ENCODE data around the gene C19orf67. TPM values are rescaled to one million over a fixed set of nuclear protein-coding genes. Genes with fewer than 3 reads are reported as not detected.

C19orf67 gene
- total RNA-seq, 1 experiment from 2014 or later, result not detected

DNA sequence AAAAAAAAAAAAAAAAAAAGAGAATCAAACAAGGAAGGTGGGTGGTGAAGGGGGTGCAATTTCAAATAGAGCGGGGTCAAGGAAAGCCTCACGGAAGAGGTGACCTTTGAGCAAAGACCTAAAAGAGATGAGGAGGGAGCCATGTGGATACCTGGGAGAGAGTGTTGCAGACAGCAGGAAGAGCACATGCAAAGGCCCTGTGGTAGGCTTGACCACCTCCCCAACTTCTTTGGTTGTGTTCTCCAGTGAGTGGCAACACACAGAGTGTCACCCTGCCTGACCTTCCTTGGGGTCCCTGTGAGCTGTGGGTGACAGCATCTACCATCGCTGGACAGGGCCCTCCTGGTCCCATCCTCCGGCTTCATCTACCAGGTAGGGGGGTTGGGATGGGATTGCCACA, 35.1 kb downstream of the C19orf67 start:
- ChIA-PET RAD21 (ENCODE audit: low non-redundant PET in 1 of 2, low total read pairs in 2 of 2, uncharacterized antibody in 2 of 2, unreplicated experiment in 2 of 2) (no interaction called here), POLR2A (no interaction called here), CTCF (no interaction called here)
- no peaks in the 10 kb centered on the region for H3K79me2 ChIP-seq (ENCODE audit: insufficient read depth, low read length)
- BruUV-seq (replicated peaks), result no TSS peak
- no peaks in the 10 kb centered on the region for H3K9me2 ChIP-seq (ENCODE audit: insufficient read depth)
- H2AFZ ChIP-seq (ENCODE audit: low read depth, low read length, poor library complexity, severe bottlenecking), result no peak overlapping the region
- H3K4me2 ChIP-seq (ENCODE audit: low read length), result no peak overlapping the region
- TF ChIP-seq, protein P1, sequence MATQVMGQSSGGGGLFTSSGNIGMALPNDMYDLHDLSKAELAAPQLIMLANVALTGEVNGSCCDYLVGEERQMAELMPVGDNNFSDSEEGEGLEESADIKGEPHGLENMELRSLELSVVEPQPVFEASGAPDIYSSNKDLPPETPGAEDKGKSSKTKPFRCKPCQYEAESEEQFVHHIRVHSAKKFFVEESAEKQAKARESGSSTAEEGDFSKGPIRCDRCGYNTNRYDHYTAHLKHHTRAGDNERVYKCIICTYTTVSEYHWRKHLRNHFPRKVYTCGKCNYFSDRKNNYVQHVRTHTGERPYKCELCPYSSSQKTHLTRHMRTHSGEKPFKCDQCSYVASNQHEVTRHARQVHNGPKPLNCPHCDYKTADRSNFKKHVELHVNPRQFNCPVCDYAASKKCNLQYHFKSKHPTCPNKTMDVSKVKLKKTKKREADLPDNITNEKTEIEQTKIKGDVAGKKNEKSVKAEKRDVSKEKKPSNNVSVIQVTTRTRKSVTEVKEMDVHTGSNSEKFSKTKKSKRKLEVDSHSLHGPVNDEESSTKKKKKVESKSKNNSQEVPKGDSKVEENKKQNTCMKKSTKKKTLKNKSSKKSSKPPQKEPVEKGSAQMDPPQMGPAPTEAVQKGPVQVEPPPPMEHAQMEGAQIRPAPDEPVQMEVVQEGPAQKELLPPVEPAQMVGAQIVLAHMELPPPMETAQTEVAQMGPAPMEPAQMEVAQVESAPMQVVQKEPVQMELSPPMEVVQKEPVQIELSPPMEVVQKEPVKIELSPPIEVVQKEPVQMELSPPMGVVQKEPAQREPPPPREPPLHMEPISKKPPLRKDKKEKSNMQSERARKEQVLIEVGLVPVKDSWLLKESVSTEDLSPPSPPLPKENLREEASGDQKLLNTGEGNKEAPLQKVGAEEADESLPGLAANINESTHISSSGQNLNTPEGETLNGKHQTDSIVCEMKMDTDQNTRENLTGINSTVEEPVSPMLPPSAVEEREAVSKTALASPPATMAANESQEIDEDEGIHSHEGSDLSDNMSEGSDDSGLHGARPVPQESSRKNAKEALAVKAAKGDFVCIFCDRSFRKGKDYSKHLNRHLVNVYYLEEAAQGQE (IDR thresholded peaks at IDR 0.05; ENCODE audit: low read depth), result no peak
- TF ChIP-seq, protein P2, sequence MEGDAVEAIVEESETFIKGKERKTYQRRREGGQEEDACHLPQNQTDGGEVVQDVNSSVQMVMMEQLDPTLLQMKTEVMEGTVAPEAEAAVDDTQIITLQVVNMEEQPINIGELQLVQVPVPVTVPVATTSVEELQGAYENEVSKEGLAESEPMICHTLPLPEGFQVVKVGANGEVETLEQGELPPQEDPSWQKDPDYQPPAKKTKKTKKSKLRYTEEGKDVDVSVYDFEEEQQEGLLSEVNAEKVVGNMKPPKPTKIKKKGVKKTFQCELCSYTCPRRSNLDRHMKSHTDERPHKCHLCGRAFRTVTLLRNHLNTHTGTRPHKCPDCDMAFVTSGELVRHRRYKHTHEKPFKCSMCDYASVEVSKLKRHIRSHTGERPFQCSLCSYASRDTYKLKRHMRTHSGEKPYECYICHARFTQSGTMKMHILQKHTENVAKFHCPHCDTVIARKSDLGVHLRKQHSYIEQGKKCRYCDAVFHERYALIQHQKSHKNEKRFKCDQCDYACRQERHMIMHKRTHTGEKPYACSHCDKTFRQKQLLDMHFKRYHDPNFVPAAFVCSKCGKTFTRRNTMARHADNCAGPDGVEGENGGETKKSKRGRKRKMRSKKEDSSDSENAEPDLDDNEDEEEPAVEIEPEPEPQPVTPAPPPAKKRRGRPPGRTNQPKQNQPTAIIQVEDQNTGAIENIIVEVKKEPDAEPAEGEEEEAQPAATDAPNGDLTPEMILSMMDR (IDR thresholded peaks at IDR 0.05 in 2 of 3, conservative IDR thresholded peaks at IDR 0.05 in 1 of 3; ENCODE audit: borderline replicate concordance in 1 of 3, insufficient read depth in 1 of 3, low read depth in 2 of 3, low read length in 2 of 3), result no peak
- TF ChIP-seq YY1 (IDR thresholded peaks at IDR 0.05; ENCODE audit: extremely low read depth, insufficient replicate concordance, low read depth, low read length), result no peak
- TF ChIP-seq SP1 (IDR thresholded peaks at IDR 0.05; ENCODE audit: low read depth), result no peak
- TF ChIP-seq ELF1 (IDR thresholded peaks at IDR 0.05; ENCODE audit: borderline replicate concordance, low read depth), result no peak
- TF ChIP-seq, protein P3, sequence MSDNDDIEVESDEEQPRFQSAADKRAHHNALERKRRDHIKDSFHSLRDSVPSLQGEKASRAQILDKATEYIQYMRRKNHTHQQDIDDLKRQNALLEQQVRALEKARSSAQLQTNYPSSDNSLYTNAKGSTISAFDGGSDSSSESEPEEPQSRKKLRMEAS (IDR thresholded peaks at IDR 0.05), result no peak
- TF ChIP-seq EZH2 (IDR thresholded peaks at IDR 0.05), result no peak
- no peak for TF ChIP-seq EGR1 (IDR thresholded peaks at IDR 0.05; ENCODE audit: low read depth)
- no peak for TF ChIP-seq JUND (IDR thresholded peaks at IDR 0.05)
- DNase-seq (ENCODE audit: low read depth, low spot score), result no peak
- H3K9ac ChIP-seq (ENCODE audit: low read length), result no peak overlapping the region
- peaks cover 0 to 6% of the 10 kb centered on the region in 2 experiments; a peak in 2 of 4 replicates for H3K36me3 ChIP-seq (ENCODE audit: control insufficient read depth in 1 of 2, insufficient read depth in 2 of 2, low read length in 2 of 2)
- no peaks in the 10 kb centered on the region for H3K9me3 ChIP-seq (ENCODE audit: control insufficient read depth in 1 of 2, insufficient read depth in 1 of 2, low read depth in 1 of 2, low read length in 2 of 2)
- H3K27me3 ChIP-seq (ENCODE audit: insufficient read depth, low read length), result no peaks in the 10 kb centered on the region
- no peaks in the 10 kb centered on the region for H3K4me1 ChIP-seq (ENCODE audit: control insufficient read depth in 1 of 2, insufficient read depth in 2 of 2, low read length in 2 of 2)
- no peak overlapping the region for H3K27ac ChIP-seq (ENCODE audit: low read depth, low read length)
- no peak for ATAC-seq
- intact Hi-C loops (cut with micrococcal nuclease), result no loop called here
- no peaks in the 10 kb centered on the region for H4K20me1 ChIP-seq (ENCODE audit: insufficient read depth)
- H3K4me3 ChIP-seq (replicated peaks in 1 of 2; ENCODE audit: low read depth in 1 of 2, low read length in 2 of 2), result no peak overlapping the region
